ENCODE data around the gene GNAS.

GRCh38 chr20:58888521-58889333 is 36.2 kb downstream of the GNAS start:
- TF ChIP-seq CTCF (IDR thresholded peaks at IDR 0.05 in 2 of 3, conservative IDR thresholded peaks at IDR 0.05 in 1 of 3; ENCODE audit: control insufficient read depth in 2 of 3, extremely low read depth in 1 of 3, insufficient read depth in 1 of 3, low read depth in 3 of 3, low read length in 3 of 3) (no peak), CREM (IDR thresholded peaks at IDR 0.05; ENCODE audit: low read depth) (peak; percentile 97), RFX5 (IDR thresholded peaks at IDR 0.05; ENCODE audit: low read depth, low read length) (no peak), POLR2A (IDR thresholded peaks at IDR 0.05; ENCODE audit: low read depth, low read length) (peak; percentile 99), NR2C2 (IDR thresholded peaks at IDR 0.05; ENCODE audit: borderline replicate concordance, control insufficient read depth, insufficient read length, low read depth) (no peak), SPI1 (IDR thresholded peaks at IDR 0.05; ENCODE audit: borderline replicate concordance, insufficient read depth, low read depth, low read length) (no peak), EP300 (IDR thresholded peaks at IDR 0.05; ENCODE audit: borderline replicate concordance in 1 of 2, control insufficient read depth in 1 of 2, low read depth in 2 of 2, low read length in 2 of 2) (no peak), JUNB (IDR thresholded peaks at IDR 0.05) (no peak), SIN3A (IDR thresholded peaks at IDR 0.05; ENCODE audit: low read depth, low read length) (peak; percentile 9; the same call in 1 of the 2 replicates), ZNF687 (IDR thresholded peaks at IDR 0.05) (peak; percentile 69), ESRRA (IDR thresholded peaks at IDR 0.05; ENCODE audit: low read length) (no peak), ZBED1 (IDR thresholded peaks at IDR 0.05; ENCODE audit: borderline replicate concordance) (no peak), ATF2 (IDR thresholded peaks at IDR 0.05; ENCODE audit: low read length) (no peak)
